ENCODE measurements around the gene HIF1AN.
A peak's percentile ranks its signal among the peaks of the same experiment; 100 is the strongest.

HIF1AN gene

GRCh38 chr10:100565206-100565985 is 29.7 kb downstream of the HIF1AN start:
- no peak for DNase-seq (ENCODE audit: low read depth)
- H3K4me3 ChIP-seq (ENCODE audit: low read length): no peak overlapping the region
- no peak for TF ChIP-seq CTCF (conservative IDR thresholded peaks at IDR 0.05; ENCODE audit: low read depth, low read length)

- TF ChIP-seq CTCF (conservative IDR thresholded peaks at IDR 0.05; ENCODE audit: low read depth, low read length): no peak
- H3K4me3 ChIP-seq (ENCODE audit: low read length): no peak overlapping the region
- no peak for DNase-seq (ENCODE audit: low read depth)
Observed at GRCh38 chr10:100566561-100566960, 30.8 kb downstream of the HIF1AN start.

- no peak overlapping the region for H3K4me3 ChIP-seq (ENCODE audit: low read length)
- no peak for DNase-seq (ENCODE audit: low read depth)
- no peak for TF ChIP-seq CTCF (conservative IDR thresholded peaks at IDR 0.05; ENCODE audit: low read depth, low read length)
Observed at GRCh38 chr10:100567249-100567648, 31.5 kb downstream of the HIF1AN start.

- DNase-seq (ENCODE audit: low read depth): no peak
- H3K4me3 ChIP-seq (ENCODE audit: low read length): no peak overlapping the region
- no peak for TF ChIP-seq CTCF (conservative IDR thresholded peaks at IDR 0.05; ENCODE audit: low read depth, low read length)
Observed at GRCh38 chr10:100567826-100568225, 32.1 kb downstream of the HIF1AN start.

GRCh38 chr10:100568912-100569311 is 33.2 kb downstream of the HIF1AN start:
- TF ChIP-seq CTCF (conservative IDR thresholded peaks at IDR 0.05; ENCODE audit: low read depth, low read length): no peak
- DNase-seq (ENCODE audit: low read depth): no peak
- no peak overlapping the region for H3K4me3 ChIP-seq (ENCODE audit: low read length)

- H3K4me3 ChIP-seq (ENCODE audit: low read length): no peak overlapping the region
- DNase-seq (ENCODE audit: low read depth): no peak
- peak; percentile 27 for TF ChIP-seq CTCF (conservative IDR thresholded peaks at IDR 0.05; ENCODE audit: low read depth, low read length)
Observed at GRCh38 chr10:100569687-100570481, 34.1 kb downstream of the HIF1AN start.

All from retinal pigment epithelial cell (primary cell).